ENCODE results near the gene ZNF121. TPM values are rescaled to one million over a fixed set of nuclear protein-coding genes. Genes with fewer than 3 reads are reported as not detected.

The ZNF121 gene
- total RNA-seq = 24.9 and 25.4 TPM in 2 replicates
- long read RNA-seq, transcript ZNF121-201 (4 exons, 1,563 nt) = major isoform, 6 of 12 reads
- long read RNA-seq, partial matches to known transcripts = 0 of 12 reads
- long read RNA-seq, other reads (novel, unspliced or antisense) = 6 of 12 reads

DNA sequence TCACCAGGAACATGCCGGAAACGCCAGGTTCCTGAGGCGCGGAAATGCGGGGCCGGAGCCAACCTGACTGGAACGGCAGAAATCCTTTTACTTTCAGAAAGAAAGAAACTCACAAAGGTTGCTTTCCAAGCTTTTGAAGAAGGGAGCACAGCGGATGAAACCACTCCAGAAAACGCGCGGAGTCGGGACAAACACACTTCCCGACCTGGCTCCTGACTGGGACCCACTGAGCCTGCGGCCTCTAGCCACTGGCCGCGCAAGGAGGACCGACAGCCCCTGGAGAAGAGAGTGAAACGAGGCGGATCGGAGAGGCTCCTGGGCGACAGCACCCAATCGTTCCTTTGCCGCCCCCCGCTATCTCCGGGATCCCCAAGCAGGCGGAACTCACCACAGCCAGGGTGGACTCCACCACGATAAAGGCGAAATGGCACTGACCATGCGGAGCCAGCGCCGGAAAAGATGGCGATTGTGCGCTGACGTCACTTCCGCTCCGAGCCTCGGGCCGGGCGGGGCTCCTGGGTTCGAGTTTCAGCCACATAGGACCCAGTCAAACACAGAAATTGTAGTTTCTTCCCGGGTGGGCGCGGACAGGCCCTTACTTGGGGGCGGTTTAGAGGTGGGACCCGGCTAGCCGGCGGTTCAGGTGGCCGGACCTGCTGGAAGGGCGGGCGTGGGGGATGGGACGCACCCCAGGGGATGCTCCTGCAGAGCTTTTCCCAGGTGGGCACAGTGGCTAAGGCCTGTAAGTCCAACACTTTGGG lies at the start of gene ZNF121:
Gene ZNF121 (minus strand): TSS at position 432 of the 761 bp plus-strand sequence. CDS start 16,407 bp downstream, outside the sequence.
- peaks cover 21% of the 10 kb centered on the region for H3K36me3 Mint-ChIP-seq (ENCODE audit: unreplicated experiment)
- peaks cover 10% of the 10 kb centered on the region for H3K9me3 Mint-ChIP-seq (ENCODE audit: unreplicated experiment)
- TF ChIP-seq, protein P1, sequence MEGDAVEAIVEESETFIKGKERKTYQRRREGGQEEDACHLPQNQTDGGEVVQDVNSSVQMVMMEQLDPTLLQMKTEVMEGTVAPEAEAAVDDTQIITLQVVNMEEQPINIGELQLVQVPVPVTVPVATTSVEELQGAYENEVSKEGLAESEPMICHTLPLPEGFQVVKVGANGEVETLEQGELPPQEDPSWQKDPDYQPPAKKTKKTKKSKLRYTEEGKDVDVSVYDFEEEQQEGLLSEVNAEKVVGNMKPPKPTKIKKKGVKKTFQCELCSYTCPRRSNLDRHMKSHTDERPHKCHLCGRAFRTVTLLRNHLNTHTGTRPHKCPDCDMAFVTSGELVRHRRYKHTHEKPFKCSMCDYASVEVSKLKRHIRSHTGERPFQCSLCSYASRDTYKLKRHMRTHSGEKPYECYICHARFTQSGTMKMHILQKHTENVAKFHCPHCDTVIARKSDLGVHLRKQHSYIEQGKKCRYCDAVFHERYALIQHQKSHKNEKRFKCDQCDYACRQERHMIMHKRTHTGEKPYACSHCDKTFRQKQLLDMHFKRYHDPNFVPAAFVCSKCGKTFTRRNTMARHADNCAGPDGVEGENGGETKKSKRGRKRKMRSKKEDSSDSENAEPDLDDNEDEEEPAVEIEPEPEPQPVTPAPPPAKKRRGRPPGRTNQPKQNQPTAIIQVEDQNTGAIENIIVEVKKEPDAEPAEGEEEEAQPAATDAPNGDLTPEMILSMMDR (IDR thresholded peaks at IDR 0.05) = no peak
- peak within 1 kb of the TSS; percentile 97 for H3K27ac Mint-ChIP-seq (ENCODE audit: unreplicated experiment)
- H3K4me3 Mint-ChIP-seq (ENCODE audit: unreplicated experiment) = peak within 1 kb of the TSS; percentile 93
- peaks cover 21% of the 10 kb centered on the region for H3K4me1 Mint-ChIP-seq (ENCODE audit: unreplicated experiment)
- peak; percentile 94 for DNase-seq (ENCODE audit: extremely low spot score, unreplicated experiment)
- H3K27me3 Mint-ChIP-seq (ENCODE audit: unreplicated experiment) = peaks cover 2% of the 10 kb centered on the region

DNA sequence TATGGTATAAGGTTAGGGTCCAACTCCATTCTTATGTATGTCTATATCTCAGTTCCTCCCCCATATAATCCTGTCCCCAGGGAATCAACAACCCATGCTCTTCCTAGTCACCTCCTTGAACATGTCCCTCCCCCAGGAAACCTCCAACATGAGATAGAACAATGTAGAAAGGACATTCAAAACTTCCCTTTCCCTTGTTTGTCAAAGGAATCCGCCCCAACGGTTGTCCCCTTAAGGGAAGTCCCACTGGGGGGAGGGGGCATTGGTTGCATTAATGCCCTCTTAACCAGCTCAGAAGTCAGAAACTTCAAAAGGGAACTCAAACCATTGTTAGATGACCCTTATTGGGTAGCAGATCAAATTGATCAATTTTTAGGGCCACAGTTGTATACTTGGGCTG lies 43.6 kb upstream of the ZNF121 start:
- no peak for DNase-seq (ENCODE audit: extremely low spot score, unreplicated experiment)
- peaks cover 17% of the 10 kb centered on the region for H3K36me3 Mint-ChIP-seq (ENCODE audit: unreplicated experiment)
- H3K4me3 Mint-ChIP-seq (ENCODE audit: unreplicated experiment) = no peak overlapping the region
- H3K27me3 Mint-ChIP-seq (ENCODE audit: unreplicated experiment) = no peaks in the 10 kb centered on the region
- TF ChIP-seq, protein P1 (IDR thresholded peaks at IDR 0.05) = no peak
- H3K27ac Mint-ChIP-seq (ENCODE audit: unreplicated experiment) = no peak overlapping the region
- peaks cover 11% of the 10 kb centered on the region for H3K4me1 Mint-ChIP-seq (ENCODE audit: unreplicated experiment)
- H3K9me3 Mint-ChIP-seq (ENCODE audit: unreplicated experiment) = no peaks in the 10 kb centered on the region

DNA sequence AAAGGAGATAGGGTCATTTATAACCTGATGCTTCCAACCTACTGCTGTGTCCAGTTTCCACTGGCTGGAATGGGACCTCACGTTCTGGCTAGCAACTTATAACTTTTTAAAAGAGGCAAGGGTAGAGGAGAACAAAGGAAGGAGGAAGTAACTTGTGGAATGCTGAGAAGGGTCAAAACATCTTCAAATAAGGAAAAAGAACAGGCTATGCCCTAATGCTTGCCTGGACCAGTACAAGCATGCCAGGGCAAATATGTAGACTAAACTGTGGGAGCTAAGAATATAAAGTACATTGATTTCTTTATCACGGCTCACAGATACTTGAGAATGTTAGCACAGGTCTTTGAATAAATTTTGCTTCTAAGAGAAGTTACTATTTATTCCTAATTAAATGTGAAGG lies 38.2 kb upstream of the ZNF121 start:
- no peak for DNase-seq (ENCODE audit: extremely low spot score, unreplicated experiment)
- Mint-ChIP-seq H3K27ac (ENCODE audit: unreplicated experiment) (peak overlapping the region; percentile 82), H3K27me3 (ENCODE audit: unreplicated experiment) (no peaks in the 10 kb centered on the region), H3K4me3 (ENCODE audit: unreplicated experiment) (peak overlapping the region; percentile 52), H3K36me3 (ENCODE audit: unreplicated experiment) (peaks cover 16% of the 10 kb centered on the region), H3K9me3 (ENCODE audit: unreplicated experiment) (no peaks in the 10 kb centered on the region), H3K4me1 (ENCODE audit: unreplicated experiment) (peaks cover 27% of the 10 kb centered on the region)
- TF ChIP-seq, protein P1 (IDR thresholded peaks at IDR 0.05) = no peak

DNA sequence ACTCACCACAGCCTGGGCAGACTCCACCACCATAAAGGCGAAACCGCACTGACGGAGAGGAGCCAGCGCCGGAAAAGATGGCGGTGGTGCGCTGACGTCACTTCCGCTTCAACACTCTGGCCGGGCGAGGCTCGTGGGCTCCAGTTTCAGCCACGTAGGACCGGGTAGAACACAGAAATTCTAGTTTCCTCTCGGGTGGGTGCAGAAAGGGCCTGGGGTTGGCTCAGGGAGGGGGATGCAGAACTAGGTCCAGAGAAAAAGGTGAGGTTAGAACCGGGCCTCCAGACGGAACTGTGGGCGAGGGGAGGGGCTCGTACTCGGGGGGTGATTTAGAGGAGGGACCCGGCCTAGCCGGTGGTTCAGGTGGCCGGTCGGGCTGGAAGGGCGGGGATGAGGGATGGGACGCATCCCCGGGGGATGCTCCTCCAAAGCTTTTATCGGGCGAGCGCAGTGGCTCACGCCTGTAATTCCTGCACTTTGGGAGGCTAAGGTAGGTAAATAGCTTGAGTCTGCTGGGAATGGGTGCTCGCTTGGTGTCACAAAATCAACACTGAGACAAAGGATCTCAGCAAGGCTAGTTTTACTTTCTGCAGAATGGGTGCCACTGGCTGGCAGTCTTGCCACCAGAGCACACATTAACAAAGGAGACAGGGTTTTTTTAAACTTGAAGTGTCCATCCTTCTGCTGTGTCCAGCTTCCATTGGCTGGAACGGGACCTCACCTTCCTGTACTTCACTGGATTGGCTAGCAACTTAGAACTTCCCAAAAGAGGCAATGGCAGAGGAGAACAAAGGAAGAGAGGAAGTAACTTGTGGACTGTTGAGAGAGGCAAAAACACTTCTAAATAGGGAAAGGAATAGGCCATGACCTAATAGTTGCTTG lies 37.1 kb upstream of the ZNF121 start, which contains the start of gene ZNF561:
Gene ZNF561 (minus strand): TSS at position 77 of the 882 bp plus-strand sequence. CDS start 1,776 bp downstream, outside the sequence.
- H3K27me3 Mint-ChIP-seq (ENCODE audit: unreplicated experiment) = no peaks in the 10 kb centered on the region
- no peaks in the 10 kb centered on the region for H3K9me3 Mint-ChIP-seq (ENCODE audit: unreplicated experiment)
- TF ChIP-seq, protein P1 (IDR thresholded peaks at IDR 0.05) = no peak
- H3K27ac Mint-ChIP-seq (ENCODE audit: unreplicated experiment) = peak within 1 kb of the TSS; percentile 100
- peaks cover 27% of the 10 kb centered on the region for H3K4me1 Mint-ChIP-seq (ENCODE audit: unreplicated experiment)
- peaks cover 21% of the 10 kb centered on the region for H3K36me3 Mint-ChIP-seq (ENCODE audit: unreplicated experiment)
- peak; percentile 94 for DNase-seq (ENCODE audit: extremely low spot score, unreplicated experiment)
- peak within 1 kb of the TSS; percentile 100 for H3K4me3 Mint-ChIP-seq (ENCODE audit: unreplicated experiment)
